ENCODE measurements around the gene EPS8L3.

EPS8L3 gene, protein sequence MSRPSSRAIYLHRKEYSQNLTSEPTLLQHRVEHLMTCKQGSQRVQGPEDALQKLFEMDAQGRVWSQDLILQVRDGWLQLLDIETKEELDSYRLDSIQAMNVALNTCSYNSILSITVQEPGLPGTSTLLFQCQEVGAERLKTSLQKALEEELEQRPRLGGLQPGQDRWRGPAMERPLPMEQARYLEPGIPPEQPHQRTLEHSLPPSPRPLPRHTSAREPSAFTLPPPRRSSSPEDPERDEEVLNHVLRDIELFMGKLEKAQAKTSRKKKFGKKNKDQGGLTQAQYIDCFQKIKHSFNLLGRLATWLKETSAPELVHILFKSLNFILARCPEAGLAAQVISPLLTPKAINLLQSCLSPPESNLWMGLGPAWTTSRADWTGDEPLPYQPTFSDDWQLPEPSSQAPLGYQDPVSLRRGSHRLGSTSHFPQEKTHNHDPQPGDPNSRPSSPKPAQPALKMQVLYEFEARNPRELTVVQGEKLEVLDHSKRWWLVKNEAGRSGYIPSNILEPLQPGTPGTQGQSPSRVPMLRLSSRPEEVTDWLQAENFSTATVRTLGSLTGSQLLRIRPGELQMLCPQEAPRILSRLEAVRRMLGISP

DNA sequence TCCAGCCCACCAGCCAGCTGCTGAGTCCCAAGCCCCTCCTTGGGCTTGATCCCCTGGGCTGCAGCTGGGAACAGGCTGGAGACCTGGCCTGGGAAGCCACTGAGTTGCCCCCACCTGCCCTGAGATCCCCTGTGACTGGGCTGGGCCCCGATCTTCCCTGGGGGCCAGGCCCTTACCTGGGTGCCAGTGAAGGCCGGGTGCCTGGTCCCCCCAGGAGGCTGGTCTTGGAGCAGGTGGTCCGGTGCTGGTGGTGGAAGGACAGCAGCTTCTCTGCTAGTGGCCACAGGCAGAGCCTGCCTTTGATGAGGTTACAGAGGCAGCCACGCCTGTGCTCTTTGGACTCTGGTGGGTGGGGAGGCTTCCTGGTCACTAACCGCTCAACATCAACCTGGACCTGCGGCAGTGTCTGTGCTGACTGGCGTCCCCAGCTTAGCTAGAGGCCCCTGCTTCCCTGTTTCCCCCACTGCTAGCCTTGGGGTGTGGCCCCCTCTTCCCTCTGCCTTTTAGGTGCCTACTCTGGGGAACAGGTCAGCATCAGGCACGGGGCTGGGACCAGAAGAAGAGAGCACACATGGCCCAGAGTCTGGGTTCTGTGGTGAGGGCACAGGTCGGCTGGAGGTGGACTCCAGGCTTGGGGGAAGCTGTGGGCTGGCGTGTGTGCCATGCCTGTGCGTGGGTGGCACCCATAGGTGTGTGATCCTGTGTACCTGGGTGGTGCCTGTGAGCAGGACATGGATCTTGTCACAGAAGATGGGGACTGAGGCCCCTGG lies at the start of gene EPS8L3:
EPS8L3 (minus strand) TSS at position 278 of the 770 bp plus-strand sequence. CDS start 2,174 bp downstream, outside the sequence.
- Histone ChIP-seq H3K9me3 (ENCODE audit: low read length) (no peaks in the 10 kb centered on the region), H3K4me1 (ENCODE audit: insufficient read depth, low read length) (no peaks in the 10 kb centered on the region), H3K27ac (ENCODE audit: low read depth, low read length) (no peak within 1 kb of the TSS), H3K9ac (ENCODE audit: low read length) (no peak within 1 kb of the TSS), H3K4me3 (ENCODE audit: low read depth in 1 of 2, low read length in 2 of 2) (no peak within 1 kb of the TSS), H3K27me3 (ENCODE audit: control insufficient read depth in 1 of 2, insufficient read depth in 2 of 2, low read length in 2 of 2) (no peaks in the 10 kb centered on the region), H3K36me3 (ENCODE audit: insufficient read depth, low read length) (no peaks in the 10 kb centered on the region)

DNA sequence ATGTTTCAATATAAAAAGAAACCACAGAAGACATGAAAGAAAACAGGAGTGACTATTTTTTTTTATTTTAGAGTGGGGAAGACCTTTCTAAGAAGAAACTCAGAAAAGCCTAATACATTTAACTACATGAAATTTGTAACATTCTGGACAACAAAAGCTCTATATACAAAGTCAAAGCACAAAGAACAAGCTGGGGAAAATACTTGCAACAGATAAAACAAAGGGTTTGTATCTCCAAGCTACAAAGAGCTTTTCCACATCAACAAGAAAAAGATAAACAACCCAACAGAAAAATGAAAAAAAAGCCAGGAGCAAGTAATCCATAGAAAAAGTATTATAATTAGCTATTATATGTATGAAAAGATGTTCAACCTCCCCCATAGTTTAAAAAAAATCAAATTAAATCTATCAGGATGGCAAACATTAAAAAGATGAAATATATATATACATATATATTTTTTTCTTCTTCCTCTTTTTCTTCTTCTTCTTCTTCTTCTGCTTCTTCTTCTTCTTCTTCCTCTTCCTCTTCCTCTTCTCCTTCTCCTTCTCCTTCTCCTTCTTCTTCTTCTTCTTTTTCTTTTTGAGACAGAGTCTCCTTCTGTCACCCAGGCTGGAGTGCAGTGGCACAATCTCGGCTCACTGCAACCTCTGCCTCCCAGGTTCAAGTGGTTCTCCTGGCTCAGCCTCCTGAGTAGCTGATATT lies 49.1 kb upstream of the EPS8L3 start:
- H3K9ac ChIP-seq (ENCODE audit: low read length), result no peak overlapping the region
- H3K4me3 ChIP-seq (ENCODE audit: low read depth in 1 of 2, low read length in 2 of 2), result no peak overlapping the region
- H3K27ac ChIP-seq (ENCODE audit: low read depth, low read length), result no peak overlapping the region
- no peaks in the 10 kb centered on the region for H3K36me3 ChIP-seq (ENCODE audit: insufficient read depth, low read length)
- H3K27me3 ChIP-seq (ENCODE audit: control insufficient read depth in 1 of 2, insufficient read depth in 2 of 2, low read length in 2 of 2), result no peaks in the 10 kb centered on the region
- peaks cover 1% of the 10 kb centered on the region for H3K4me1 ChIP-seq (ENCODE audit: insufficient read depth, low read length)
- no peaks in the 10 kb centered on the region for H3K9me3 ChIP-seq (ENCODE audit: low read length)

- no peaks in the 10 kb centered on the region for H3K9me3 ChIP-seq (ENCODE audit: low read length)
- H3K4me3 ChIP-seq (ENCODE audit: low read depth in 1 of 2, low read length in 2 of 2), result no peak overlapping the region
- H3K4me1 ChIP-seq (ENCODE audit: insufficient read depth, low read length), result peaks cover 11% of the 10 kb centered on the region
- no peak overlapping the region for H3K9ac ChIP-seq (ENCODE audit: low read length)
- no peaks in the 10 kb centered on the region for H3K27me3 ChIP-seq (ENCODE audit: control insufficient read depth in 1 of 2, insufficient read depth in 2 of 2, low read length in 2 of 2)
- no peak overlapping the region for H3K27ac ChIP-seq (ENCODE audit: low read depth, low read length)
- no peaks in the 10 kb centered on the region for H3K36me3 ChIP-seq (ENCODE audit: insufficient read depth, low read length)
Observed at GRCh38 chr1:109808703-109809102, 45.0 kb upstream of the EPS8L3 start.

GRCh38 chr1:109807822-109808680 lies 44.3 kb upstream of the EPS8L3 start:
- Histone ChIP-seq H3K4me1 (ENCODE audit: insufficient read depth, low read length) (peaks cover 18% of the 10 kb centered on the region), H3K9ac (ENCODE audit: low read length) (no peak overlapping the region), H3K27ac (ENCODE audit: low read depth, low read length) (no peak overlapping the region)

DNA sequence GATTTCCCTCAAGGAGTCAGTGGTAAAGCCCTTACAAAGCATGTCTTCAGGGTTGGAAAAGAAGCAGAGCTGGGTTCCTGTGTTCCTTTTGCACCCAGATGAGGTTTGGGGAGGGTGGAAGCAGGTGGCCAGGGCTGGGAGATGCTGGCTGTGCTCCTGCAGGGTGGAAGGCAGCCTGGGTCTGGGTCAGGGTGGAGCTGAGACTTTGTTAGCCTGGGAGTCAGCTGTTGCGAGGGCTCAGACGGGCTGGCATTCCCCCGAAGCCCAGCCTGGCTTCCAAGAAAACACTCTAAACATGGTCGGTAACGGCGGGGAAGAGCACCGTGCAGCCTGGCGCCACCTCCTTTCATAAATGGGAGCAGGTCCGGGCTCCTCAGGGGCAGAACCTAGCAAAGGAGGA lies 43.7 kb upstream of the EPS8L3 start:
- H3K27me3 ChIP-seq (ENCODE audit: control insufficient read depth in 1 of 2, insufficient read depth in 2 of 2, low read length in 2 of 2), result no peaks in the 10 kb centered on the region
- peaks cover 24% of the 10 kb centered on the region for H3K4me1 ChIP-seq (ENCODE audit: insufficient read depth, low read length)
- H3K9ac ChIP-seq (ENCODE audit: low read length), result no peak overlapping the region
- H3K27ac ChIP-seq (ENCODE audit: low read depth, low read length), result no peak overlapping the region
- H3K9me3 ChIP-seq (ENCODE audit: low read length), result no peaks in the 10 kb centered on the region
- H3K4me3 ChIP-seq (ENCODE audit: low read depth in 1 of 2, low read length in 2 of 2), result no peak overlapping the region
- H3K36me3 ChIP-seq (ENCODE audit: insufficient read depth, low read length), result no peaks in the 10 kb centered on the region

More at GRCh38 chr1:109807822-109808680, 44.3 kb upstream of the EPS8L3 start:
- Histone ChIP-seq H3K4me3 (ENCODE audit: low read depth in 1 of 2, low read length in 2 of 2) (no peak overlapping the region), H3K36me3 (ENCODE audit: insufficient read depth, low read length) (no peaks in the 10 kb centered on the region), H3K27me3 (ENCODE audit: control insufficient read depth in 1 of 2, insufficient read depth in 2 of 2, low read length in 2 of 2) (no peaks in the 10 kb centered on the region), H3K9me3 (ENCODE audit: low read length) (no peaks in the 10 kb centered on the region)

GRCh38 chr1:109806733-109807400 lies 43.1 kb upstream of the EPS8L3 start:
- Histone ChIP-seq H3K27me3 (ENCODE audit: control insufficient read depth in 1 of 2, insufficient read depth in 2 of 2, low read length in 2 of 2) (no peaks in the 10 kb centered on the region), H3K9me3 (ENCODE audit: low read length) (no peaks in the 10 kb centered on the region), H3K4me3 (ENCODE audit: low read depth in 1 of 2, low read length in 2 of 2) (no peak overlapping the region), H3K9ac (ENCODE audit: low read length) (no peak overlapping the region), H3K36me3 (ENCODE audit: insufficient read depth, low read length) (no peaks in the 10 kb centered on the region), H3K4me1 (ENCODE audit: insufficient read depth, low read length) (peaks cover 24% of the 10 kb centered on the region), H3K27ac (ENCODE audit: low read depth, low read length) (no peak overlapping the region)

- Histone ChIP-seq H3K27me3 (ENCODE audit: control insufficient read depth in 1 of 2, insufficient read depth in 2 of 2, low read length in 2 of 2) (no peaks in the 10 kb centered on the region), H3K36me3 (ENCODE audit: insufficient read depth, low read length) (no peaks in the 10 kb centered on the region), H3K4me3 (ENCODE audit: low read depth in 1 of 2, low read length in 2 of 2) (no peak overlapping the region), H3K27ac (ENCODE audit: low read depth, low read length) (no peak overlapping the region), H3K9me3 (ENCODE audit: low read length) (no peaks in the 10 kb centered on the region), H3K4me1 (ENCODE audit: insufficient read depth, low read length) (peaks cover 24% of the 10 kb centered on the region), H3K9ac (ENCODE audit: low read length) (no peak overlapping the region)
Observed at GRCh38 chr1:109805486-109806165, 41.9 kb upstream of the EPS8L3 start.

- Histone ChIP-seq H3K9me3 (ENCODE audit: low read length) (no peaks in the 10 kb centered on the region), H3K36me3 (ENCODE audit: insufficient read depth, low read length) (no peaks in the 10 kb centered on the region), H3K4me1 (ENCODE audit: insufficient read depth, low read length) (peaks cover 24% of the 10 kb centered on the region), H3K27ac (ENCODE audit: low read depth, low read length) (no peak overlapping the region), H3K4me3 (ENCODE audit: low read depth in 1 of 2, low read length in 2 of 2) (no peak overlapping the region), H3K9ac (ENCODE audit: low read length) (no peak overlapping the region), H3K27me3 (ENCODE audit: control insufficient read depth in 1 of 2, insufficient read depth in 2 of 2, low read length in 2 of 2) (no peaks in the 10 kb centered on the region)
Observed at GRCh38 chr1:109804660-109805059, 40.9 kb upstream of the EPS8L3 start.

DNA sequence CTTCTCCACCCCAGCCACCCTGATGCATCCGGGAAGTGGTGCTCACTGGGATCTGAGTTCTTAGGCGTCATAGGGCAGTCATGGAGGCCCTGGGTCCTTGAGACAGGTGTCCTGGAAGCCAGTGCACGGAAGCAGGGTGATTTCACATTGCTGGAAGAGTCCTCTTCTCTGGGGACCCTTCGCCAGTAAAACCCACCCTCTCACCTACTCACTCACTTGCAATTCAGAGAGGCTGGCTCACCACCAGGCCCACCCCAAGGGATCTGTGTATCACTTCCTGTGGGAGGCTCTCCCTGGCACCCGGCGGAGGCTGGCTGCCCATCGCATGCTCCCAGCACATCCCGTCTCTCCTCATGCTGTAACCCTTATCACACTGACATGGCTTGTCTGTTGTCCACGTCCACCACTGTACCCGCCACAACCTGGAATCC lies 40.2 kb upstream of the EPS8L3 start:
- H3K27ac ChIP-seq (ENCODE audit: low read depth, low read length), result no peak overlapping the region

More for the DNA sequence above, 40.2 kb upstream of the EPS8L3 start:
- Histone ChIP-seq H3K9me3 (ENCODE audit: low read length) (no peaks in the 10 kb centered on the region), H3K4me3 (ENCODE audit: low read depth in 1 of 2, low read length in 2 of 2) (no peak overlapping the region), H3K9ac (ENCODE audit: low read length) (no peak overlapping the region), H3K4me1 (ENCODE audit: insufficient read depth, low read length) (peaks cover 24% of the 10 kb centered on the region), H3K36me3 (ENCODE audit: insufficient read depth, low read length) (no peaks in the 10 kb centered on the region), H3K27me3 (ENCODE audit: control insufficient read depth in 1 of 2, insufficient read depth in 2 of 2, low read length in 2 of 2) (no peaks in the 10 kb centered on the region)

Data from muscle layer of colon (tissue), 2 donors.